Suprapubic skin (tissue), 4 donors: Measurements from ENCODE around the gene ADRB1. TPM values are rescaled to one million over a fixed set of nuclear protein-coding genes. Genes with fewer than 3 reads are reported as not detected.
A peak's percentile ranks its signal among the peaks of the same experiment; 100 is the strongest.

Experiments used
- DNase-seq, 2 donors: peaks; one replicate each; pipeline ENCODE4 v3.0.0-alpha.2; 2019; ENCODE audit warnings: low spot score in 2 of 2
- H3K27ac ChIP-seq: fragments of 200-600 bp; sonication (generic); one replicate; pipeline ENCODE4 v1.5.1; 2019
- H3K27me3 ChIP-seq: fragments of 200-600 bp; sonication (generic); one replicate; pipeline ENCODE4 v1.5.1; 2019
- H3K36me3 ChIP-seq: fragments of 200-600 bp; sonication (generic); one replicate; pipeline ENCODE4 v1.5.1; 2019
- H3K4me1 ChIP-seq: fragments of 200-600 bp; sonication (generic); one replicate; pipeline ENCODE4 v1.5.1; 2019
- H3K4me3 ChIP-seq: fragments of 200-600 bp; sonication (generic); one replicate; pipeline ENCODE4 v1.5.1; 2019; ENCODE audit warnings: mild to moderate bottlenecking
- H3K9me3 ChIP-seq: fragments of 200-600 bp; sonication (generic); one replicate; pipeline ENCODE4 v1.5.1; 2019
- EP300 ChIP-seq: sonication (generic); formaldehyde crosslinking; IDR thresholded peaks from one replicate; pipeline ENCODE4 v1.6.1; 2017; ENCODE audit warnings: antibody characterized with exemption
- POLR2A ChIP-seq, 2 donors: fragments of 450-650 bp; IDR thresholded peaks; one replicate each; pipeline ENCODE4 v1.6.1; 2017; ENCODE audit warnings: antibody characterized with exemption in 2 of 2, mild to moderate bottlenecking in 2 of 2, moderate library complexity in 2 of 2
- POLR2AphosphoS5 ChIP-seq, 3 donors: sonication (generic); formaldehyde crosslinking; IDR thresholded peaks; one replicate each; pipeline ENCODE4 v1.6.1; 2017; ENCODE audit warnings: antibody characterized with exemption in 3 of 3
- WGBS: methylation state at CpG from one replicate; pipeline ENCODE4 v1.1.5; 2018; 5-methylcytosine and 5-hydroxymethylcytosine counted together
- total RNA-seq, 4 donors: library from RNA; depleted of rRNA; stranded (reverse); fragments of >200 nt; gene quantifications; one replicate each; pipeline ENCODE4 v1.1.0, GENCODE V29; 2016
- TF ChIP-seq, protein P1 (sequence below), 2 donors: fragments of 200-600 bp in 1 of 2; fragments of 450-650 bp in 1 of 2; sonication (generic) in 1 of 2; IDR thresholded peaks; one replicate each; pipeline ENCODE4 v1.5.1; 2016 to 2019; ENCODE audit warnings: antibody characterized with exemption in 2 of 2, mild to moderate bottlenecking in 1 of 2, moderate library complexity in 1 of 2

The ADRB1 gene
- total RNA-seq, 4 donors from 2014 or later: 0.56 to 1.4 (median 1.1) TPM

DNA sequence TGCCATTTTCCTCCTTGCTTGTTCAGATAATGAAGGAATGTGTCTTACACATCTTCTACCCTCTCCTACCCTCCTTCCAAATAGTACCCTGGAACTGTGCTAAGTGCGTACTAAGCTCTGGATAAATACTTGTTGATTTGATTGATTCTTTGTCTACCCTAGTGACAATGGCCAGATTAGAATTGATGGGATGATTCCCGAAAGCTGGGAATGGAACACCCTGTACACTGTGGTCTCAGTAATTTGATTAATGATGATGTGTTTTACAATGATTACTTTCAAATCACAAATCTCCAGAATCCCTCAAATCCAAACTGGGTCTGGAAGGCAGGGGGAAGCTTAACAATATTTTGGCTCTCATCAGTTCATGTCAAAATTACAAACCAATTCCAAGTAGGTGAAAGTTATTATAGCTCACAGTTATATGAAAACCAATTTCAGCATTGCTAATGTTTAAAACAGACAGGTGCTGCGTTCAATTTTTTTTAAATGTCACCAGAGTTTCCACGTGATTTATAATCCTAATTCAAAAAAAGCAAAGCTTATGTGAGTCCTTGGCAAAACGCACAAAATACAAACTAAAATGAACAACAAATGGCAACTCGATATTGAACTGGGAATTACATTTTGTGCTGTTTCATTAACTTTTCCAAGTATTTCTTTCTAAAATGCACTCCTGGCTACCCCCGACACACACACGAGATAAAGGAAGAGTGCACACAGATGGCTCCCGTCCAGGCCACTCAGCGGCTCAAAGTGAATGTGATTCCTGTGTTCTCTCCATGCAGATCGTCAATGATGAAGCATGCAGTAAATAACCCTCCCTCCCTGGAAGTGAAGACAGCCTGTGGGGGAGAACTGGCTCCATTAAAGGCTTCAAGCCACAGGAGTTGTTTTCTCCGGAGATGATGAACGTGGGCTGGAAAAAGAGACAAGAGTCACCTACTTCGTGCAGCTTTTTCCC, 21.7 kb upstream of the ADRB1 start:
- no peaks in the 10 kb centered on the region for H3K9me3 ChIP-seq
- H3K36me3 ChIP-seq: no peaks in the 10 kb centered on the region
- no peaks in the 10 kb centered on the region for H3K27me3 ChIP-seq
- H3K4me3 ChIP-seq: no peak overlapping the region
- DNase-seq: no peak
- H3K4me1 ChIP-seq: peaks cover 45% of the 10 kb centered on the region
- 48% methylated on average over 14 of the region's 14 CpGs for WGBS
- H3K27ac ChIP-seq: peak overlapping the region; percentile 10
- TF ChIP-seq EP300: no peak
- TF ChIP-seq, protein P1, sequence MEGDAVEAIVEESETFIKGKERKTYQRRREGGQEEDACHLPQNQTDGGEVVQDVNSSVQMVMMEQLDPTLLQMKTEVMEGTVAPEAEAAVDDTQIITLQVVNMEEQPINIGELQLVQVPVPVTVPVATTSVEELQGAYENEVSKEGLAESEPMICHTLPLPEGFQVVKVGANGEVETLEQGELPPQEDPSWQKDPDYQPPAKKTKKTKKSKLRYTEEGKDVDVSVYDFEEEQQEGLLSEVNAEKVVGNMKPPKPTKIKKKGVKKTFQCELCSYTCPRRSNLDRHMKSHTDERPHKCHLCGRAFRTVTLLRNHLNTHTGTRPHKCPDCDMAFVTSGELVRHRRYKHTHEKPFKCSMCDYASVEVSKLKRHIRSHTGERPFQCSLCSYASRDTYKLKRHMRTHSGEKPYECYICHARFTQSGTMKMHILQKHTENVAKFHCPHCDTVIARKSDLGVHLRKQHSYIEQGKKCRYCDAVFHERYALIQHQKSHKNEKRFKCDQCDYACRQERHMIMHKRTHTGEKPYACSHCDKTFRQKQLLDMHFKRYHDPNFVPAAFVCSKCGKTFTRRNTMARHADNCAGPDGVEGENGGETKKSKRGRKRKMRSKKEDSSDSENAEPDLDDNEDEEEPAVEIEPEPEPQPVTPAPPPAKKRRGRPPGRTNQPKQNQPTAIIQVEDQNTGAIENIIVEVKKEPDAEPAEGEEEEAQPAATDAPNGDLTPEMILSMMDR (IDR thresholded peaks at IDR 0.05): no peak
- no peak for TF ChIP-seq POLR2AphosphoS5 (IDR thresholded peaks at IDR 0.05)
- TF ChIP-seq POLR2A (IDR thresholded peaks at IDR 0.05): no peak

- Histone ChIP-seq H3K4me3 (no peak overlapping the region), H3K27ac (peak overlapping the region; percentile 10), H3K36me3 (no peaks in the 10 kb centered on the region), H3K4me1 (peaks cover 49% of the 10 kb centered on the region), H3K9me3 (no peaks in the 10 kb centered on the region), H3K27me3 (no peaks in the 10 kb centered on the region)
- no peak for DNase-seq
- 69% methylated on average over 7 of the region's 7 CpGs for WGBS
- TF ChIP-seq POLR2A (IDR thresholded peaks at IDR 0.05) (no peak), EP300 (no peak), POLR2AphosphoS5 (IDR thresholded peaks at IDR 0.05) (no peak)
- TF ChIP-seq, protein P1 (IDR thresholded peaks at IDR 0.05): no peak
These were observed 20.7 kb upstream of the ADRB1 start for GRCh38 chr10:114022766-114023597.

DNA sequence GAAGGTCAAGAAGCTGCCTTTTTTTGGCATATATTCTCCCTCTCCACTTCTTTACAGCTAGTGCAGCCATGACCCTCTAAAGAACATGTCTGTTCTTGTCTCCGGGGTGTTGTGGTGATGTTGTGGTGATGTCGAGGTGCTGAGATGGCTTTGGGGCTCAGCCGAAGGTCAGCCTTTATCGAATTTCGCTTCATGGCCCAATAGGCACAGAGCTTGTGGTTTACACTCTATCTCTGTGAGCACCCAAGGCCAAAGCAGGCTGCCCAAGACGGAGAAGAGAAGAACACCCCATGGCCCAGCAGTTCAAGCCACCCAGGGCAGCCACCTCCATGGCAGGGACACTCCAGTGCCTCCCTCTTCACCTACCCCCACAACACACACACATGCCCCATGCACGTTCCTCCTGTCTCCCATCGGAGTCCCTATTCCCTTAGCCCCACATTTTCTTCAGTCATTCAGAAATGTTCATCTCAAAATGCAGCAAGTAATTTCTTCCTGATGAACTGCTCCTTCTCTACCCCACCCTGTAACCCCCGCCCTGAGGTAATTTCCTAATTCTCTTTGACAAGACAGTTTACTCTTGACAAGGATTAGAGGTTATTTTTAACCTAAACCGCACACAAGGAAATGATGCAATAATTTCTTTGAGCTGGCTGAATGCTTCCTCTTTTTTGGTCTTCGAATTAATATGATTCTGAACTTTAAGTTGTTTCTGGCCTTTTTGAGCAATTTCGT, 18.6 kb upstream of the ADRB1 start:
- 65% methylated on average over 12 of the region's 12 CpGs for WGBS
- peaks cover 49% of the 10 kb centered on the region for H3K4me1 ChIP-seq
- H3K9me3 ChIP-seq: no peaks in the 10 kb centered on the region
- DNase-seq: no peak
- peak overlapping the region; percentile 54 for H3K27ac ChIP-seq
- no peaks in the 10 kb centered on the region for H3K27me3 ChIP-seq
- H3K36me3 ChIP-seq: no peaks in the 10 kb centered on the region
- TF ChIP-seq POLR2A (IDR thresholded peaks at IDR 0.05) (no peak), POLR2AphosphoS5 (IDR thresholded peaks at IDR 0.05) (no peak), EP300 (no peak)
- TF ChIP-seq, protein P1 (IDR thresholded peaks at IDR 0.05): no peak
- no peak overlapping the region for H3K4me3 ChIP-seq

DNA sequence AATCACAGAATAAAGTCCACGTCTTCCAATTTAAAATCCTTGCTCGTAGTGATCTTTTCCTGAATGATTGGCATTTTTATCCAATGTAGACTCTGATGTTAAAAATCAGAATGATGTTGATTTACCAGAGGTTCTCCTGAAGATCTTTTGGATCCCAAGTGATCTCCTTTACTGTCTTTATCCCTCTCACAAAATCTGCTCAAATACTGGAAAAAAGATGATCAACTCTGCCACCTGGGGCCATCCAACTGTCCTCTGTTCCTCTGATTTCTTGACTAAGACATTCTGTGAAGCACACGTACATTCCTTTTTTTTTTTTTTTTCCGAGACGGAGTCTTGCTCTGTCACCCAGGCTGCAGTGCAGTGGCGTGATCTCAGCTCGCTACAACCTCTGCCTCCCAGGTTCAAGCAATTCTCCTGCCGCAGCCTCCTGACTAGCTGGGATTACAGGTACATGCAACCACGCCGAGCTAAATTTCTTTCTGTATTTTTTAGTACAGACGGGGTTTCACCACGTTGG, 18.0 kb upstream of the ADRB1 start:
- no peaks in the 10 kb centered on the region for H3K27me3 ChIP-seq
- H3K4me3 ChIP-seq: no peak overlapping the region
- peaks cover 49% of the 10 kb centered on the region for H3K4me1 ChIP-seq
- no peak for DNase-seq
- H3K36me3 ChIP-seq: no peaks in the 10 kb centered on the region
- 88% methylated on average over 12 of the region's 12 CpGs for WGBS
- TF ChIP-seq POLR2A (IDR thresholded peaks at IDR 0.05) (no peak), POLR2AphosphoS5 (IDR thresholded peaks at IDR 0.05) (no peak), EP300 (no peak)
- TF ChIP-seq, protein P1 (IDR thresholded peaks at IDR 0.05): no peak
- H3K27ac ChIP-seq: peak overlapping the region; percentile 52
- H3K9me3 ChIP-seq: no peaks in the 10 kb centered on the region
